MM.1S (cell line): Measurements from ENCODE around the gene PDE1C.

Experiments used
- CTCF ChIP-seq: fragments of 300-600 bp; sonication (generic); IDR thresholded peaks from 2 replicates; pipeline ENCODE4 v1.5.1; 2016; ENCODE audit warnings: antibody characterized with exemption, low read length, mixed read lengths
- EZH2 ChIP-seq: fragments of 300-600 bp; sonication (generic); optimal IDR thresholded peaks from 2 replicates; pipeline ENCODE3; 2017; ENCODE audit warnings: low read depth, mild to moderate bottlenecking, antibody characterized with exemption, low read length, mixed read lengths
- EZH2phosphoT487 ChIP-seq: fragments of 300-600 bp; sonication (generic); IDR thresholded peaks from 2 replicates; pipeline ENCODE4 v1.6.1; 2018; ENCODE audit warnings: antibody characterized with exemption, low read length

DNA sequence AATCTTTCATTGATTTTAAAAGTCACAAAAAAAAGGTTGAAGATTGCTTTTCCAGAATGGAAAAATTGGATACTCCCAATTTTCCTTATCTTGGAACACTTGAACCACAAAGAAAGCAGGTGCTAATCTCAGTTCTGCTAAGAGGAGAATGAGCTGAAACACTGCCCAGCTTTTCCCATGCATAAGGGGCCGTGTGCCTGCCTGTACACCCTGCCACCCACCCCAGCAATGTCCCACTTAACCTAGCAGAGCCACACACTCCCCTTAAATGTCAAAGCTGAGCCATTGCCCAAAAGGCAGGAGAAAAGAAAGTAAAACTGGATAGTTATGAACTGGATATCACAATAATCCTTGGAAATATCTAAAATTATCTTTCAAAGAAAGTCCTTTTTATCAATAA, 13.4 kb downstream of the PDE1C start:
- TF ChIP-seq CTCF (no peak), EZH2 (no peak), EZH2phosphoT487 (no peak)
